Measurements from ENCODE around the gene GPATCH4.
"Not testable (repeated sequence)": the region's sequence is repeated elsewhere in the genome, so short reads cannot be mapped to it uniquely, and the experiment has no call there.

The GPATCH4 gene

DNA sequence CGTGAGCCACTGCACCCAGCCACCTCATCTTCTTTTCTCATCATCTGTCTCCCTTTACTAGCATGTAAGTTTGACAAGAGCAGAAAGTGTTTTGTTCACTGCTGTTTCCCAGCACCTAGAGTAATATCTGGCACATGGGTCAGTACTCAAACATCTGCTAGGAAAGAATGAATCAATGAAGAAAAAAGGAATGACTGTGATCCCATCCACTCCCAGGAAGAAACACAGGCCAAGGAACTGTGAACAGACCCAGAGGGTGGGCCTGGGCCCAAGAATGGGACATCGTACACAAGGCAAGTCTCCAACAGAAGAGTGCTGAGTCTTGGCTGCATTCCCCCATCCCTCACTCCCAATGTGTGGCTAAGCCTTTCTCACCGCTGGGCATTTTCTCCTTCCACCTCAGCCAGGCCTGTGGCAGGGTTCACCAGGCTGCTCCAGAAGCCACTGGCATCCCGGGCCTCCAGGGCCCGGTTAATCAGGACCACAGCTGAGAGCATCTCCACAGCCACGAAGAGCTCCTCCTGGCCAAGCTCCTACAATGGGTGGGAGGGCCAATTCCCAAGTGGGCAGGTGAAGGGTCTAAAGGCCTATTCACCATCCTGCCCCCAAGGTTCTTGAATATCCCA, 47.3 kb downstream of the GPATCH4 start:
- H3K4me3 ChIP-seq (ENCODE audit: low read depth, low read length), result no peak overlapping the region
- no peaks in the 10 kb centered on the region for H3K9me3 ChIP-seq (ENCODE audit: control insufficient read depth, insufficient read depth, low read depth, low read length)
- H3K27ac ChIP-seq (ENCODE audit: low read depth, low read length), result no peak overlapping the region
- peaks cover 69% of the 10 kb centered on the region for H3K36me3 ChIP-seq (ENCODE audit: control insufficient read depth, insufficient read depth, low read length)
- no peaks in the 10 kb centered on the region for H3K27me3 ChIP-seq (ENCODE audit: control insufficient read depth, insufficient read depth, low read length)
- no peaks in the 10 kb centered on the region for H3K4me1 ChIP-seq (ENCODE audit: control insufficient read depth, insufficient read depth, low read length)
- H3K9ac ChIP-seq (ENCODE audit: low read length), result no peak overlapping the region

GRCh38 chr1:156552937-156553336, 48.3 kb downstream of the GPATCH4 start:
- not testable (repeated sequence) for H3K4me3 ChIP-seq (ENCODE audit: low read depth, low read length); H3K27me3 ChIP-seq (ENCODE audit: control insufficient read depth, insufficient read depth, low read length); H3K4me1 ChIP-seq (ENCODE audit: control insufficient read depth, insufficient read depth, low read length); H3K27ac ChIP-seq (ENCODE audit: low read depth, low read length); H3K9me3 ChIP-seq (ENCODE audit: control insufficient read depth, insufficient read depth, low read depth, low read length); H3K9ac ChIP-seq (ENCODE audit: low read length)
- H3K36me3 ChIP-seq (ENCODE audit: control insufficient read depth, insufficient read depth, low read length), result peaks cover 77% of the 10 kb centered on the region

- Histone ChIP-seq H3K4me1 (ENCODE audit: control insufficient read depth, insufficient read depth, low read length) (no peaks in the 10 kb centered on the region), H3K27ac (ENCODE audit: low read depth, low read length) (no peak overlapping the region), H3K36me3 (ENCODE audit: control insufficient read depth, insufficient read depth, low read length) (peaks cover 81% of the 10 kb centered on the region)
Observed at GRCh38 chr1:156552518-156552917, 48.8 kb downstream of the GPATCH4 start.

DNA sequence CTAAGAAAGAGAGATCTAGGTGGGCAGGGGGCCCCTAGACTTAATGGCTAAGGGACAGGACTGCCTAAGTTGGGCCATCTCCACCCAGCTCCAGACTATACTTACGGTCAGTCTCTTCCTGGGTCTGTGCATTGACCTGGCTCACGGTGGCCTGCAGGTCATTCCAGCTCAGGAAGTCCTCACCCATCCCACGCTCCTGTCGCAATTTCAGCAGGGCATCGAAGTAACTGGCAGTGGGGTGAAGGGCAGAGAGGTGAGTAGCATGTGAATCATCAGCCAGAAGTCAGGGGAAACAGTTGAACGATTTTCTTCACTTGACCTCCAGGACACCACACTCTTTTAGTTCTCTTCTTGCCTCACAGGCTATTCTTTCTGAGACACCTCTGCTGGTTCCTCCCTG, 49.4 kb downstream of the GPATCH4 start:
- Histone ChIP-seq H3K36me3 (ENCODE audit: control insufficient read depth, insufficient read depth, low read length) (peaks cover 88% of the 10 kb centered on the region), H3K4me3 (ENCODE audit: low read depth, low read length) (no peak overlapping the region), H3K9me3 (ENCODE audit: control insufficient read depth, insufficient read depth, low read depth, low read length) (no peaks in the 10 kb centered on the region), H3K27ac (ENCODE audit: low read depth, low read length) (no peak overlapping the region), H3K9ac (ENCODE audit: low read length) (no peak overlapping the region), H3K27me3 (ENCODE audit: control insufficient read depth, insufficient read depth, low read length) (no peaks in the 10 kb centered on the region), H3K4me1 (ENCODE audit: control insufficient read depth, insufficient read depth, low read length) (no peaks in the 10 kb centered on the region)

More at GRCh38 chr1:156552518-156552917, 48.8 kb downstream of the GPATCH4 start:
- Histone ChIP-seq H3K27me3 (ENCODE audit: control insufficient read depth, insufficient read depth, low read length) (no peaks in the 10 kb centered on the region), H3K9ac (ENCODE audit: low read length) (no peak overlapping the region), H3K9me3 (ENCODE audit: control insufficient read depth, insufficient read depth, low read depth, low read length) (no peaks in the 10 kb centered on the region), H3K4me3 (ENCODE audit: low read depth, low read length) (no peak overlapping the region)

DNA sequence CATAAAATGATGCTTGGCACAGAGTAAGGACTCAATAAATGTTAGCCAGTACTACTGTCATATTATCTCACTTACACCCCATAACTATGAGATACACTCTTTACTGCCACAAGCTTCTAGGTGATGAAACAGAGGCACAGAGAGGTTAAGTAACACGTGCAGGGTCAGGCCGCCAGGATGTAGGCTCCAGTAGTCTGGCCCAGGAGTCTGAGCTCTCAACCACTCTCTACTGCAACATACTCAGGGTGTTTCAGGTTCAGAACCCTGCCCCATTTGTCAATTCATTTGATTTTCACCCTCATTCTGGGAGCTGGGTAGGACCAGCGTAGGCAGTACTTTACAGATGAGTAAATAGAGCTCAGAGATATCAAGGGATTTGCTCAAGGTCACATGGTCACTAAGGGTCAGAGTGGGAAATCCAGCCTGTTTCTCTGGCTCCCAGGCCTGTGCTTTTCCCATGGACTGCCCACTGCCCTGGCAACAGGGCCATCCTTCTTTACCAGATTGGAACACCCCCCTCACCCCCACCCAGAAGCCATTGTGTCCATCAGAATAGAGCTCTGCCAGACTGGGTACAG, 50.1 kb downstream of the GPATCH4 start:
- H3K4me1 ChIP-seq (ENCODE audit: control insufficient read depth, insufficient read depth, low read length), result no peaks in the 10 kb centered on the region
- no peaks in the 10 kb centered on the region for H3K27me3 ChIP-seq (ENCODE audit: control insufficient read depth, insufficient read depth, low read length)
- H3K9ac ChIP-seq (ENCODE audit: low read length), result no peak overlapping the region
- H3K4me3 ChIP-seq (ENCODE audit: low read depth, low read length), result no peak overlapping the region
- H3K27ac ChIP-seq (ENCODE audit: low read depth, low read length), result no peak overlapping the region
- H3K36me3 ChIP-seq (ENCODE audit: control insufficient read depth, insufficient read depth, low read length), result peaks cover 89% of the 10 kb centered on the region
- H3K9me3 ChIP-seq (ENCODE audit: control insufficient read depth, insufficient read depth, low read depth, low read length), result no peaks in the 10 kb centered on the region

- Histone ChIP-seq H3K4me1 (ENCODE audit: control insufficient read depth, insufficient read depth, low read length) (no peaks in the 10 kb centered on the region), H3K9me3 (ENCODE audit: control insufficient read depth, insufficient read depth, low read depth, low read length) (no peaks in the 10 kb centered on the region), H3K9ac (ENCODE audit: low read length) (no peak overlapping the region), H3K4me3 (ENCODE audit: low read depth, low read length) (no peak overlapping the region), H3K27ac (ENCODE audit: low read depth, low read length) (no peak overlapping the region), H3K36me3 (ENCODE audit: control insufficient read depth, insufficient read depth, low read length) (peaks cover 87% of the 10 kb centered on the region), H3K27me3 (ENCODE audit: control insufficient read depth, insufficient read depth, low read length) (no peaks in the 10 kb centered on the region)
Observed at GRCh38 chr1:156550346-156550745, 50.9 kb downstream of the GPATCH4 start.

DNA sequence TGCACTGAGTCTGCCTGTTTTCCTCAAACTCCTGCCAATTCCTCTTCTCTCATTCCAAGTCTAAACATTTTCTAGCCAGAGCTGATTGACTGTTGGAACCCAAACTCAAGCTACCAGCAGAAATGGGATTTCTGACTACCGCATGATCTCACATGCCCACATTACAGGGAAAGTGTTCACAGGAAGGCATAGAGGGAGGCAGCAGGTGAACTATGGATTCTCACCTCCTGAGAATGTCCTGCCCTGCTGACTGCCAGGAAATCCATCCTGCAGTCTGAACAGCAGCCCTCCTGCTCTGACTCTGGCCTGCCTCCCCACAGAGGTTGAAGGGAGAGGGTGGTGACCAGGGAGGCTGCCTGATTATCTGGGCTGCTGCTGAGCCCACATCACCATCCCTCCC, 51.4 kb downstream of the GPATCH4 start:
- Histone ChIP-seq H3K4me3 (ENCODE audit: low read depth, low read length) (no peak overlapping the region), H3K9ac (ENCODE audit: low read length) (no peak overlapping the region), H3K9me3 (ENCODE audit: control insufficient read depth, insufficient read depth, low read depth, low read length) (no peaks in the 10 kb centered on the region), H3K4me1 (ENCODE audit: control insufficient read depth, insufficient read depth, low read length) (no peaks in the 10 kb centered on the region), H3K27me3 (ENCODE audit: control insufficient read depth, insufficient read depth, low read length) (no peaks in the 10 kb centered on the region), H3K27ac (ENCODE audit: low read depth, low read length) (no peak overlapping the region), H3K36me3 (ENCODE audit: control insufficient read depth, insufficient read depth, low read length) (peaks cover 82% of the 10 kb centered on the region)

DNA sequence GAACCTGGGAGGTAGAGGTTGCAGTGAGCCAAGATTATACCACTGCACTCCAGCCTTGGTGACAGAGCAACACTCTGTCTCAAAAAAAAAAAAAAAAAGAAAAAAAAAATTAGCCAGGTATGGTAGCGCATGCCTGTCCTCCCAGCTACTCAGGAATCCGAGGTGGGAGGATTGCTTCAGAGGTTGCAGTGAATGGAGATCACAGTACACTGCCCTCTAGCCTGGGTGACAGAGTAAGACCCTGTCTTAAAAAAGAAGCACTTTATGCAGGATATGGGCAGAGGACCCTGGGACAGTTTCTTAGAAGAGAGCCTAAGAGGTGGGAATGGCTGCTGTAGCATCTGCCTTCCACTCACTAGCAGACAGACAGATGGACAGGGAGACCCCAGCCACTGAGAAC, 51.9 kb downstream of the GPATCH4 start:
- Histone ChIP-seq H3K36me3 (ENCODE audit: control insufficient read depth, insufficient read depth, low read length) (peaks cover 83% of the 10 kb centered on the region), H3K9ac (ENCODE audit: low read length) (no peak overlapping the region), H3K9me3 (ENCODE audit: control insufficient read depth, insufficient read depth, low read depth, low read length) (no peaks in the 10 kb centered on the region), H3K27me3 (ENCODE audit: control insufficient read depth, insufficient read depth, low read length) (no peaks in the 10 kb centered on the region), H3K4me1 (ENCODE audit: control insufficient read depth, insufficient read depth, low read length) (no peaks in the 10 kb centered on the region), H3K4me3 (ENCODE audit: low read depth, low read length) (no peak overlapping the region), H3K27ac (ENCODE audit: low read depth, low read length) (no peak overlapping the region)

DNA sequence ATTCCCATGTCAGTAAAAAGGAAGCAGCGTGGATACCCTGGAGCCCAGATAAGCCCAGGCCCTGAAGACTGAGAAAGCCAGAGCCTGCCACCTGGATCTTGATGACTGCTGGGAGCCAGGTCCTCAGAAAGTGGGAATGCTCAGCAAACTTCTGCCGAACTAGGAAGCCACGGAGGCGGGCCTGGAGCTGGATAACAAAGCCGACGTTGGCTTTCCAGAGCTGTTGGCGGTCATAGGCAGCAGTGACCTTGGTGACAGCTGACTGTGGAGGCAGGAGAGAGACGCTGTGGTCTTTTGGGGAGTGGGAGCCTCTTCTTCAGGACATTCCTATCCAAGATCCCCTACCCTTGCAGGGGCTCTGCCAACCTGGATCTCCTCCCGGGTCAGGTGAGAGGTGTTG, 53.3 kb downstream of the GPATCH4 start:
- Histone ChIP-seq H3K27me3 (ENCODE audit: control insufficient read depth, insufficient read depth, low read length) (no peaks in the 10 kb centered on the region), H3K27ac (ENCODE audit: low read depth, low read length) (no peak overlapping the region), H3K4me1 (ENCODE audit: control insufficient read depth, insufficient read depth, low read length) (no peaks in the 10 kb centered on the region), H3K36me3 (ENCODE audit: control insufficient read depth, insufficient read depth, low read length) (peaks cover 83% of the 10 kb centered on the region), H3K4me3 (ENCODE audit: low read depth, low read length) (no peak overlapping the region), H3K9ac (ENCODE audit: low read length) (no peak overlapping the region), H3K9me3 (ENCODE audit: control insufficient read depth, insufficient read depth, low read depth, low read length) (no peaks in the 10 kb centered on the region)

- H3K9me3 ChIP-seq (ENCODE audit: control insufficient read depth, insufficient read depth, low read depth, low read length), result no peaks in the 10 kb centered on the region
- no peaks in the 10 kb centered on the region for H3K27me3 ChIP-seq (ENCODE audit: control insufficient read depth, insufficient read depth, low read length)
- no peak overlapping the region for H3K9ac ChIP-seq (ENCODE audit: low read length)
- peaks cover 84% of the 10 kb centered on the region for H3K36me3 ChIP-seq (ENCODE audit: control insufficient read depth, insufficient read depth, low read length)
- H3K4me1 ChIP-seq (ENCODE audit: control insufficient read depth, insufficient read depth, low read length), result no peaks in the 10 kb centered on the region
- no peak overlapping the region for H3K27ac ChIP-seq (ENCODE audit: low read depth, low read length)
- no peak overlapping the region for H3K4me3 ChIP-seq (ENCODE audit: low read depth, low read length)
Observed at GRCh38 chr1:156547434-156547833, 53.8 kb downstream of the GPATCH4 start.

DNA sequence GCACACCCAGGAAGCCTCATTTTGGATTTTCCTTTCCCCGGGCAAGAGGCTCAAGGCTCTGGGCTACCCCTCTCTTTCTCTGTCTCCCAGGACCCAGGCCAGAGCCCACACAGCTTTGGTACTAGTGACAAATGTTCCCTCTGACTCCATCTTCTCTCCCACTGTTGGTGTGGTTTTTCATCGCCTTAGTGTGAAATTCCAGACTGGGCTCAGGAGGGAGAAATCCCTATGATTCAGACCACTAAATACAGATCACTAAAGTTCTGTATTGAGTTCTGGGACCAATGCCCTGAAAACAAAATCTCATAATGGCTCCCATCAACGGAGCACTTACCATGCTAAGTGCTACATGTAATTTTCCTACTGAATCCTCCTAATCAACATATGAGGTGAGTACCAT, 55.0 kb downstream of the GPATCH4 start:
- Histone ChIP-seq H3K4me3 (ENCODE audit: low read depth, low read length) (no peak overlapping the region), H3K9ac (ENCODE audit: low read length) (no peak overlapping the region), H3K36me3 (ENCODE audit: control insufficient read depth, insufficient read depth, low read length) (peaks cover 84% of the 10 kb centered on the region), H3K4me1 (ENCODE audit: control insufficient read depth, insufficient read depth, low read length) (no peaks in the 10 kb centered on the region), H3K9me3 (ENCODE audit: control insufficient read depth, insufficient read depth, low read depth, low read length) (no peaks in the 10 kb centered on the region), H3K27me3 (ENCODE audit: control insufficient read depth, insufficient read depth, low read length) (no peaks in the 10 kb centered on the region), H3K27ac (ENCODE audit: low read depth, low read length) (no peak overlapping the region)
